HEK293 (cell line): ENCODE data around the gene SLC6A13.
A peak's percentile ranks its signal among the peaks of the same experiment; 100 is the strongest.

Experiments used
- CTCF ChIA-PET: fragments of 350-600 bp; formaldehyde crosslinking; extraction: SDS; loops from one replicate; lab custom pipeline; 2021; ENCODE audit warnings: antibody characterized with exemption; lab: Yijun Ruan, JAX
- POLR2A ChIA-PET: fragments of 300-600 bp; formaldehyde crosslinking; extraction: SDS; loops from one replicate; lab custom pipeline; 2020; ENCODE audit warnings: antibody characterized with exemption, inconsistent platforms; lab: Yijun Ruan, JAX
- H3K27ac ChIP-seq: fragments of 200-500 bp; sonication (Bioruptor generic); 2 replicates; pipeline ENCODE4 v1.5.1; 2014; ENCODE audit warnings: low read depth, low read length, control low read depth, inconsistent platforms; ENCODE audit errors: extremely low read depth
- H3K36me3 ChIP-seq, 2 experiments: fragments of 200-500 bp in 1 of 2; sonication (Bioruptor generic) in 1 of 2; 1 replicate in 1 of 2; 2 replicates in 1 of 2; pipeline ENCODE4 v1.5.1; 2014 to 2017; ENCODE audit warnings: inconsistent platforms in 2 of 2, low read length in 2 of 2; ENCODE audit not compliant: control insufficient read depth in 2 of 2, insufficient read depth in 1 of 2
- H3K4me1 ChIP-seq: fragments of 200-500 bp; sonication (Bioruptor generic); 2 replicates; pipeline ENCODE4 v1.5.1; 2014; ENCODE audit warnings: mild to moderate bottlenecking, low read length, inconsistent platforms; ENCODE audit not compliant: control insufficient read depth, insufficient read depth
- H3K4me3 ChIP-seq: 2 replicates; pipeline ENCODE4 v1.5.1; 2011; ENCODE audit warnings: low read depth, mild to moderate bottlenecking, control low read depth, low read length, moderate library complexity
- H3K9me3 ChIP-seq: fragments of 200-500 bp; sonication (Bioruptor generic); 2 replicates; pipeline ENCODE4 v1.5.1; 2014; ENCODE audit warnings: low read depth, low read length, inconsistent platforms; ENCODE audit not compliant: control insufficient read depth, insufficient read depth
- EGR2 ChIP-seq: fragments of 450-650 bp; formaldehyde crosslinking; IDR thresholded peaks from 2 replicates; pipeline ENCODE4 v1.5.1; 2016; ENCODE audit warnings: low read depth, missing biosample characterization, missing genetic modification characterization
- GLIS2 ChIP-seq: fragments of 450-650 bp; formaldehyde crosslinking; IDR thresholded peaks from 2 replicates; pipeline ENCODE4 v1.5.1; 2016; ENCODE audit warnings: missing biosample characterization, missing genetic modification characterization
- HOXA7 ChIP-seq: sonication (generic); formaldehyde crosslinking; IDR thresholded peaks from 2 replicates; pipeline ENCODE4 v1.8.1; 2022; ENCODE audit warnings: missing genetic modification reagents, borderline replicate concordance
- KLF17 ChIP-seq: fragments of 450-650 bp; formaldehyde crosslinking; IDR thresholded peaks from 2 replicates; pipeline ENCODE4 v1.5.1; 2016; ENCODE audit warnings: missing biosample characterization, missing genetic modification characterization
- MEIS1 ChIP-seq: sonication (generic); formaldehyde crosslinking; IDR thresholded peaks from 2 replicates; pipeline ENCODE4 v1.8.1; 2022; ENCODE audit warnings: missing genetic modification reagents, mild to moderate bottlenecking, borderline replicate concordance
- MZF1 ChIP-seq: fragments of 450-650 bp; formaldehyde crosslinking; IDR thresholded peaks from 2 replicates; pipeline ENCODE4 v1.5.1; 2017; ENCODE audit warnings: missing biosample characterization, missing genetic modification characterization, borderline replicate concordance
- PRDM1 ChIP-seq: fragments of 450-650 bp; formaldehyde crosslinking; IDR thresholded peaks from 2 replicates; pipeline ENCODE4; 2016; ENCODE audit warnings: missing biosample characterization, missing genetic modification characterization
- REST ChIP-seq: fragments of 450-650 bp; formaldehyde crosslinking; IDR thresholded peaks from 2 replicates; pipeline ENCODE4 v1.5.1; 2016; ENCODE audit warnings: missing biosample characterization, missing genetic modification characterization
- SP2 ChIP-seq: fragments of 450-650 bp; formaldehyde crosslinking; IDR thresholded peaks from 2 replicates; pipeline ENCODE4 v1.5.1; 2016; ENCODE audit warnings: missing biosample characterization, missing genetic modification characterization
- TSHZ1 ChIP-seq: fragments of 450-650 bp; formaldehyde crosslinking; IDR thresholded peaks from 2 replicates; pipeline ENCODE4 v1.5.1; 2016; ENCODE audit warnings: missing biosample characterization, missing genetic modification characterization, borderline replicate concordance
- YY1 ChIP-seq: fragments of 450-650 bp; formaldehyde crosslinking; IDR thresholded peaks from 2 replicates; pipeline ENCODE4 v1.5.1; 2018; ENCODE audit warnings: missing biosample characterization, missing genetic modification characterization
- ZFHX2 ChIP-seq: fragments of 450-650 bp; formaldehyde crosslinking; conservative IDR thresholded peaks from 2 replicates; pipeline ENCODE4 v1.5.1; 2016; ENCODE audit warnings: missing biosample characterization, missing genetic modification characterization
- ZNF112 ChIP-seq: fragments of 450-650 bp; formaldehyde crosslinking; IDR thresholded peaks from 2 replicates; pipeline ENCODE4 v1.5.0; 2017; ENCODE audit warnings: missing biosample characterization, missing genetic modification characterization
- ZNF24 ChIP-seq: fragments of 450-650 bp; formaldehyde crosslinking; IDR thresholded peaks from 2 replicates; pipeline ENCODE4 v1.5.1; 2016; ENCODE audit warnings: missing biosample characterization, missing genetic modification characterization
- ZNF248 ChIP-seq: fragments of 450-650 bp; formaldehyde crosslinking; IDR thresholded peaks from 2 replicates; pipeline ENCODE4 v1.5.1; 2017; ENCODE audit warnings: missing biosample characterization, missing genetic modification characterization
- ZNF266 ChIP-seq: fragments of 450-650 bp; formaldehyde crosslinking; IDR thresholded peaks from 2 replicates; pipeline ENCODE4 v1.5.1; 2016; ENCODE audit warnings: missing biosample characterization, missing genetic modification characterization, low read depth
- ZNF302 ChIP-seq: fragments of 450-650 bp; formaldehyde crosslinking; IDR thresholded peaks from 2 replicates; pipeline ENCODE4 v1.5.1; 2016; ENCODE audit warnings: missing biosample characterization, missing genetic modification characterization, low read depth
- ZNF585B ChIP-seq: fragments of 450-650 bp; formaldehyde crosslinking; IDR thresholded peaks from 2 replicates; pipeline ENCODE4 v1.5.1; 2016; ENCODE audit warnings: missing biosample characterization, missing genetic modification characterization
- ZNF707 ChIP-seq: fragments of 450-650 bp; formaldehyde crosslinking; IDR thresholded peaks from 2 replicates; pipeline ENCODE4 v1.5.1; 2016; ENCODE audit warnings: missing biosample characterization, missing genetic modification characterization
- ZNF830 ChIP-seq: fragments of 450-650 bp; IDR thresholded peaks from 2 replicates; pipeline ENCODE4 v1.5.0; 2018; ENCODE audit warnings: missing biosample characterization, missing genetic modification characterization, low read depth, mild to moderate bottlenecking, moderate library complexity
- ZSCAN30 ChIP-seq: fragments of 450-650 bp; IDR thresholded peaks from 2 replicates; pipeline ENCODE4 v1.5.1; 2018; ENCODE audit warnings: missing biosample characterization, mild to moderate bottlenecking, missing genetic modification characterization, moderate library complexity
- TF ChIP-seq, protein P1 (sequence below): fragments of 450-650 bp; formaldehyde crosslinking; IDR thresholded peaks from 2 replicates; pipeline ENCODE4 v1.5.1; 2016; ENCODE audit warnings: missing biosample characterization, missing genetic modification characterization
- TF ChIP-seq, protein P2 (sequence below): fragments of 450-650 bp; IDR thresholded peaks from 2 replicates; pipeline ENCODE4 v1.5.1; 2018; ENCODE audit warnings: missing biosample characterization, missing genetic modification characterization

The SLC6A13 gene

GRCh38 chr12:202081-202731, 60.4 kb downstream of the SLC6A13 start (continued):
- TF ChIP-seq TSHZ1 (tag by site-specific recombination) (no peak), PRDM1 (tag by site-specific recombination) (peak; percentile 57; the same call in 1 of the 2 replicates)

DNA sequence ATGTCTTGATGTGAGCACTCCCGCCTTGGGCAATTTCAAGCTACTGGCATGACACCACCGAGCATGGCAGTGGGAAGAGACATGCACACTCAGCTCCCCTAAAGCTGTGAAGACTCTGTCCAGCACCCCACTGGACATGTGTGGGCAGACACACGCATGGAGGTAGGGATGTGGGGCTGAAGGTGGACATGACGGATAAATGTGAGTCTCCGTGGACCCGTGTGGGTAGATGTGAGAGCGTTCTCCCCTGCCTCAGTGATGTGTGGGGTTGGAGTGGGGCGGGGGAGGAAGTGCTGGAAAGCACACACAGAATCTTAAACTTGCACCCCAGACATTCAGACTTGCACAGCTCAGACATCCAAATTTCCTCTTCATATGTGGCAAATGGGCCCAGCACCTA, 61.3 kb downstream of the SLC6A13 start:
- no peaks in the 10 kb centered on the region for H3K36me3 ChIP-seq
- no peaks in the 10 kb centered on the region for H3K9me3 ChIP-seq
- ChIA-PET CTCF (interaction anchor here (2.2 kb wide), 1 partner anchor 18 kb away, joined by 12 read pairs; no protein-coding TSS in a partner anchor), POLR2A (no interaction called here)
- no peak overlapping the region for H3K4me3 ChIP-seq
- no peak overlapping the region for H3K27ac ChIP-seq
- peaks cover 7% of the 10 kb centered on the region for H3K4me1 ChIP-seq
- TF ChIP-seq KLF17 (tag by site-specific recombination) (no peak), EGR2 (tag by site-specific recombination) (peak; percentile 84), ZNF266 (tag by site-specific recombination) (no peak), MEIS1 (CRISPR knock-in tag) (no peak), YY1 (tag by site-specific recombination) (no peak), ZFHX2 (peak; percentile 76), HOXA7 (CRISPR knock-in tag) (no peak), MZF1 (tag by site-specific recombination) (no peak), ZNF830 (tag by site-specific recombination) (no peak), ZNF302 (no peak), SP2 (tag by site-specific recombination) (no peak), ZNF24 (tag by site-specific recombination) (no peak), REST (tag by site-specific recombination) (peak; percentile 80), ZNF707 (tag by site-specific recombination) (no peak), ZNF585B (tag by site-specific recombination) (no peak), ZNF248 (no peak), GLIS2 (tag by site-specific recombination) (no peak), ZNF112 (tag by site-specific recombination) (no peak), ZSCAN30 (tag by site-specific recombination) (no peak)
- TF ChIP-seq, protein P1, sequence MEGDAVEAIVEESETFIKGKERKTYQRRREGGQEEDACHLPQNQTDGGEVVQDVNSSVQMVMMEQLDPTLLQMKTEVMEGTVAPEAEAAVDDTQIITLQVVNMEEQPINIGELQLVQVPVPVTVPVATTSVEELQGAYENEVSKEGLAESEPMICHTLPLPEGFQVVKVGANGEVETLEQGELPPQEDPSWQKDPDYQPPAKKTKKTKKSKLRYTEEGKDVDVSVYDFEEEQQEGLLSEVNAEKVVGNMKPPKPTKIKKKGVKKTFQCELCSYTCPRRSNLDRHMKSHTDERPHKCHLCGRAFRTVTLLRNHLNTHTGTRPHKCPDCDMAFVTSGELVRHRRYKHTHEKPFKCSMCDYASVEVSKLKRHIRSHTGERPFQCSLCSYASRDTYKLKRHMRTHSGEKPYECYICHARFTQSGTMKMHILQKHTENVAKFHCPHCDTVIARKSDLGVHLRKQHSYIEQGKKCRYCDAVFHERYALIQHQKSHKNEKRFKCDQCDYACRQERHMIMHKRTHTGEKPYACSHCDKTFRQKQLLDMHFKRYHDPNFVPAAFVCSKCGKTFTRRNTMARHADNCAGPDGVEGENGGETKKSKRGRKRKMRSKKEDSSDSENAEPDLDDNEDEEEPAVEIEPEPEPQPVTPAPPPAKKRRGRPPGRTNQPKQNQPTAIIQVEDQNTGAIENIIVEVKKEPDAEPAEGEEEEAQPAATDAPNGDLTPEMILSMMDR (tag by site-specific recombination) = no peak
- TF ChIP-seq, protein P2, sequence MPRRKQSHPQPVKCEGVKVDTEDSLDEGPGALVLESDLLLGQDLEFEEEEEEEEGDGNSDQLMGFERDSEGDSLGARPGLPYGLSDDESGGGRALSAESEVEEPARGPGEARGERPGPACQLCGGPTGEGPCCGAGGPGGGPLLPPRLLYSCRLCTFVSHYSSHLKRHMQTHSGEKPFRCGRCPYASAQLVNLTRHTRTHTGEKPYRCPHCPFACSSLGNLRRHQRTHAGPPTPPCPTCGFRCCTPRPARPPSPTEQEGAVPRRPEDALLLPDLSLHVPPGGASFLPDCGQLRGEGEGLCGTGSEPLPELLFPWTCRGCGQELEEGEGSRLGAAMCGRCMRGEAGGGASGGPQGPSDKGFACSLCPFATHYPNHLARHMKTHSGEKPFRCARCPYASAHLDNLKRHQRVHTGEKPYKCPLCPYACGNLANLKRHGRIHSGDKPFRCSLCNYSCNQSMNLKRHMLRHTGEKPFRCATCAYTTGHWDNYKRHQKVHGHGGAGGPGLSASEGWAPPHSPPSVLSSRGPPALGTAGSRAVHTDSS = no peak
